GM23338 (cell line): Measurements from ENCODE around the gene GOLM1. TPM values are rescaled to one million over a fixed set of nuclear protein-coding genes. Genes with fewer than 3 reads are reported as not detected.
A peak's percentile ranks its signal among the peaks of the same experiment; 100 is the strongest.

Source experiments
- ATAC-seq: fragments of 200-7000 bp; cut with Tn5 transposase; 3 replicates; pipeline ENCODE4 v1.9.1; 2020
- DNase-seq: peaks from one replicate; pipeline ENCODE4 v3.0.0-alpha.2; 2015; ENCODE audit warnings: low spot score
- H2AFZ ChIP-seq: fragments of 200-600 bp; sonication (generic); 2 replicates; pipeline ENCODE4 v1.8.0; 2016; ENCODE audit warnings: antibody characterized with exemption, mild to moderate bottlenecking, moderate library complexity
- H3F3A ChIP-seq: fragments of 200-600 bp; sonication (generic); replicated peaks from 2 replicates; pipeline ENCODE4 v1.8.0; 2017; ENCODE audit warnings: antibody characterized with exemption, mixed run types, low read depth
- H3K27ac ChIP-seq: fragments of 200-600 bp; sonication (generic); 2 replicates; pipeline ENCODE4 v1.6.1; 2016; ENCODE audit warnings: low read depth
- H3K27me3 ChIP-seq: fragments of 200-600 bp; sonication (generic); 2 replicates; pipeline ENCODE4 v1.8.0; 2016; ENCODE audit warnings: mild to moderate bottlenecking, mixed run types, moderate library complexity; ENCODE audit not compliant: insufficient read depth
- H3K36me3 ChIP-seq: fragments of 200-600 bp; sonication (generic); 2 replicates; pipeline ENCODE4 v1.8.0; 2016; ENCODE audit warnings: mild to moderate bottlenecking; ENCODE audit not compliant: insufficient read depth
- H3K4me1 ChIP-seq: fragments of 200-600 bp; sonication (generic); 2 replicates; pipeline ENCODE4 v1.8.0; 2016; ENCODE audit warnings: mild to moderate bottlenecking, moderate library complexity; ENCODE audit not compliant: insufficient read depth
- H3K4me2 ChIP-seq: fragments of 200-600 bp; sonication (generic); 2 replicates; pipeline ENCODE4 v1.7.1; 2017; ENCODE audit warnings: mixed run types
- H3K4me3 ChIP-seq: fragments of 200-600 bp; sonication (generic); 2 replicates; pipeline ENCODE4 v1.6.1; 2016; ENCODE audit warnings: mixed run types
- H3K79me2 ChIP-seq: fragments of 200-600 bp; sonication (generic); replicated peaks from 2 replicates; pipeline ENCODE4 v1.8.0; 2017; ENCODE audit warnings: mild to moderate bottlenecking; ENCODE audit not compliant: insufficient read depth
- H3K9me2 ChIP-seq: fragments of 200-600 bp; sonication (generic); 2 replicates; pipeline ENCODE4 v1.8.0; 2017; ENCODE audit not compliant: insufficient read depth
- H4K20me1 ChIP-seq: fragments of 200-600 bp; sonication (generic); replicated peaks from 2 replicates; pipeline ENCODE4 v1.8.0; 2017; ENCODE audit warnings: mild to moderate bottlenecking; ENCODE audit not compliant: insufficient read depth
- H3K27ac Mint-ChIP-seq: 2 replicates; pipeline ENCODE4 v1.8.0; 2020; ENCODE audit warnings: inconsistent platforms, mild to moderate bottlenecking, moderate library complexity, mixed read lengths
- H3K27me3 Mint-ChIP-seq: 3 replicates; pipeline ENCODE4 v1.8.0; 2022; ENCODE audit warnings: low read depth, mild to moderate bottlenecking, moderate library complexity, mixed read lengths, inconsistent platforms; ENCODE audit not compliant: insufficient read depth, poor library complexity
- H3K36me3 Mint-ChIP-seq: 3 replicates; pipeline ENCODE4 v1.8.0; 2021; ENCODE audit warnings: low read depth, mild to moderate bottlenecking, inconsistent platforms, moderate library complexity, mixed read lengths
- H3K4me1 Mint-ChIP-seq: 3 replicates; pipeline ENCODE4 v1.8.0; 2020; ENCODE audit warnings: mild to moderate bottlenecking, inconsistent platforms, mixed read lengths
- H3K4me3 Mint-ChIP-seq: 3 replicates; pipeline ENCODE4 v1.8.0; 2021; ENCODE audit warnings: moderate library complexity, mild to moderate bottlenecking, inconsistent platforms, mixed read lengths
- H3K9me3 Mint-ChIP-seq: 3 replicates; pipeline ENCODE4 v1.8.0; 2020; ENCODE audit warnings: moderate library complexity, mild to moderate bottlenecking, inconsistent platforms, mixed read lengths
- CREB1 ChIP-seq: fragments of 250-450 bp; sonication (Bioruptor Pico); IDR thresholded peaks from 2 replicates; pipeline ENCODE4 v1.5.0; 2020; ENCODE audit warnings: low read depth, mild to moderate bottlenecking, moderate library complexity
- EZH2 ChIP-seq: fragments of 200-600 bp; sonication (generic); IDR thresholded peaks from one replicate; pipeline ENCODE4 v1.8.0; 2017; ENCODE audit warnings: antibody characterized with exemption, mild to moderate bottlenecking, low read depth; ENCODE audit not compliant: unreplicated experiment
- EZH2phosphoT487 ChIP-seq: fragments of 200-600 bp; sonication (generic); IDR thresholded peaks from one replicate; pipeline ENCODE4 v1.8.1; 2018; ENCODE audit warnings: antibody characterized with exemption; ENCODE audit not compliant: unreplicated experiment
- JUNB ChIP-seq: IDR thresholded peaks from one replicate; pipeline ENCODE4 v1.6.1; 2016; ENCODE audit warnings: antibody characterized with exemption; ENCODE audit not compliant: unreplicated experiment
- NANOG ChIP-seq: IDR thresholded peaks from 2 replicates; pipeline ENCODE4 v1.6.1; 2016; ENCODE audit warnings: antibody characterized with exemption, borderline replicate concordance
- POLR2AphosphoS5 ChIP-seq: IDR thresholded peaks from 2 replicates; pipeline ENCODE4 v1.6.1; 2016; ENCODE audit warnings: antibody characterized with exemption, low read depth
- ZNF114 ChIP-seq: fragments of 250-450 bp; sonication (Bioruptor Pico); IDR thresholded peaks from 2 replicates; pipeline ENCODE4 v1.5.0; 2020; ENCODE audit warnings: mild to moderate bottlenecking, moderate library complexity
- polyA plus RNA-seq: library from polyadenylated mRNA; unstranded; fragments of >200 nt; fragmentation: Nextera tagmentation; extraction: Ambion mirVana; gene quantifications from 2 replicates; pipeline ENCODE4 v1.2.1, GENCODE V29; 2016
- total RNA-seq: library from RNA; depleted of rRNA; stranded (reverse); fragments of >200 nt; shearing (Covaris generic); gene quantifications from 2 replicates; pipeline ENCODE4 v1.2.3, GENCODE V29; 2014
- TF ChIP-seq, protein P1 (sequence below): IDR thresholded peaks from one replicate; pipeline ENCODE4 v1.6.1; 2018; ENCODE audit warnings: antibody characterized with exemption; ENCODE audit not compliant: unreplicated experiment
- TF ChIP-seq, protein P2 (sequence below): IDR thresholded peaks from 2 replicates; pipeline ENCODE4 v1.6.1; 2016; ENCODE audit warnings: antibody characterized with exemption

The GOLM1 gene
- total and polyA plus RNA-seq, 2 experiments from 2014 or later, result 58.3 to 92.4 TPM

DNA sequence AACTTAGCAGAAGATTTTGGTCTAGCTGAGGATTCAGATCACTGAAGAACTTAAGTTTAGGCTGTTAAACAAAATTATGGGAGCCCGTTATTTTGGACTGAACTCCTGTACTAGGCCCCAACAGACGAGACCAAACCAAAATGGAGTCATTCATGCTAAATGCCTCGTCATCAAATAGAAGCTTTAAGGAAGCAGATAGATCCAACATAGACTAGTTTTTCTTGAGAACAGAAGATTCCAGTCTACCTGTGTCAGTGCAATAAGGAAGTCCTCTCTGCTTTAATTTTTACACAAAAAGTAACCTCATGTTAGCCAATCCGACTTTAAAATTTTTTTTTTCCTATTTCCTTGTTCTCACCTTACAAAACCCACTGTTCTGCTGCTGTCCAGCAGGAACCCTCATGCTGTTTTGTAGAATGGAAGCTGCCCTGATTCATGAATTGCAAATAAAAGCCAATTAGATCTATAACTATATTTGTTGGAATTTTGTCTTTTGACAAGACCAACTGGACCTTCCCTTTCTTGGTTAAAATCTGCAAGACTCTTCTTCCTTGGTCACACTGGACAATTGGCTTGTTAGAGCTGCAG is 29.0 kb upstream of the GOLM1 start (continued):
- TF ChIP-seq, protein P1, sequence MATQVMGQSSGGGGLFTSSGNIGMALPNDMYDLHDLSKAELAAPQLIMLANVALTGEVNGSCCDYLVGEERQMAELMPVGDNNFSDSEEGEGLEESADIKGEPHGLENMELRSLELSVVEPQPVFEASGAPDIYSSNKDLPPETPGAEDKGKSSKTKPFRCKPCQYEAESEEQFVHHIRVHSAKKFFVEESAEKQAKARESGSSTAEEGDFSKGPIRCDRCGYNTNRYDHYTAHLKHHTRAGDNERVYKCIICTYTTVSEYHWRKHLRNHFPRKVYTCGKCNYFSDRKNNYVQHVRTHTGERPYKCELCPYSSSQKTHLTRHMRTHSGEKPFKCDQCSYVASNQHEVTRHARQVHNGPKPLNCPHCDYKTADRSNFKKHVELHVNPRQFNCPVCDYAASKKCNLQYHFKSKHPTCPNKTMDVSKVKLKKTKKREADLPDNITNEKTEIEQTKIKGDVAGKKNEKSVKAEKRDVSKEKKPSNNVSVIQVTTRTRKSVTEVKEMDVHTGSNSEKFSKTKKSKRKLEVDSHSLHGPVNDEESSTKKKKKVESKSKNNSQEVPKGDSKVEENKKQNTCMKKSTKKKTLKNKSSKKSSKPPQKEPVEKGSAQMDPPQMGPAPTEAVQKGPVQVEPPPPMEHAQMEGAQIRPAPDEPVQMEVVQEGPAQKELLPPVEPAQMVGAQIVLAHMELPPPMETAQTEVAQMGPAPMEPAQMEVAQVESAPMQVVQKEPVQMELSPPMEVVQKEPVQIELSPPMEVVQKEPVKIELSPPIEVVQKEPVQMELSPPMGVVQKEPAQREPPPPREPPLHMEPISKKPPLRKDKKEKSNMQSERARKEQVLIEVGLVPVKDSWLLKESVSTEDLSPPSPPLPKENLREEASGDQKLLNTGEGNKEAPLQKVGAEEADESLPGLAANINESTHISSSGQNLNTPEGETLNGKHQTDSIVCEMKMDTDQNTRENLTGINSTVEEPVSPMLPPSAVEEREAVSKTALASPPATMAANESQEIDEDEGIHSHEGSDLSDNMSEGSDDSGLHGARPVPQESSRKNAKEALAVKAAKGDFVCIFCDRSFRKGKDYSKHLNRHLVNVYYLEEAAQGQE, result no peak
- no peak for TF ChIP-seq EZH2

DNA sequence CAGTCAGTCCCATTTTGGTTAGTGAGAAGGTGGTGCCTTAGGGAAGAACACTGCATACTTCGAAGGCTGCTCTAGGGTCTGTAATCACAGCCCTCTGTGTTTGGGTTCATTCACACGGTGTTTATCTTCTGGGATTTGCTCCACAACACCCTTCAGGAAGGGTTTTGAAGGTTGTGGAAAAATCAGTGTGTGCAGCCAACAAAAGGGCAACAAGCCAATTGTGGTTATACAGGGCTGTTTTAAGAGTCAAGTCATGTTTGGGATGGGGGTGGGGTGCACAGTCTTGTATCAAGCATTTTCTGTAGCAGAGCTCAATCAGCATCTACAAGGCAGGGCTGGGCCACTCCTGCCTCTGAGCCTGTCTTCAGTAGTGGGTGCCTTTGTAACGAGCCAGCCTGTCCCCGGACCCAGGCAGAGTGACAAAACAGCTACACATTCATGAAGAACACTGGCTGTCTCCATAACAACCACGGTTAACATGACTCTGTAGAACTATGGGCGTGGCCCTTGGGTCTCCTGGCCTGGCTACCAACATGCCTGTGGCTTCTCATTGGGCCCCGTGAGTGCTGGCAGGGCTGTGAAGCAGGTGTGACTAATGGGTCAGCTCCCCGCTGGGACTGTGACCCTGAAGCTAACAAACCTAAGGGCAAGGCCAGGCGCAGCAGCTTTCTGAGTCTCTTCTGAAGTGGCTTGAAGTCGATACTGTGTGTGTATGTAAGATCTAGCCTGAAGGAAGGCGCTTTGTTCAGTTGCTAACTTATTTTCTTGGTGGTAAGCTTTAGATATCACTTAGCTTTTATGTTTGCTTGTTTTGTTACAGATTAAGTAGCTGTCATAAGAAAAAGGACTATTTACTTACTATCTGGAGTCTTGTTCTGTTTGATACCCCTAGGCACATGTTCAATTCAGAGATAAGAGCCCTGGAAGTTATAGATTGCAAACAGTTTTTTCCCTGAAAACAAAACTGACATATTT is 27.9 kb upstream of the GOLM1 start:
- no peaks in the 10 kb centered on the region for H3K9me3 Mint-ChIP-seq

More for the DNA sequence above, 27.9 kb upstream of the GOLM1 start:
- H2AFZ ChIP-seq, result peak overlapping the region; percentile 7; the same call in 1 of the 2 replicates
- peak; percentile 94 for DNase-seq
- no peak overlapping the region for H3K4me3 ChIP-seq
- no peaks in the 10 kb centered on the region for H3K36me3 ChIP-seq
- H3K4me1 ChIP-seq, result peaks cover 16% of the 10 kb centered on the region
- H3K9me2 ChIP-seq, result 0 out of 2 replicates have a peak, but pooled peaks cover 9% of the 10 kb centered on the region
- H3K27ac ChIP-seq, result peak overlapping the region; percentile 47; the same call in 1 of the 2 replicates
- Mint-ChIP-seq H3K4me1 (peaks cover 46% of the 10 kb centered on the region), H3K36me3 (no peaks in the 10 kb centered on the region), H3K27ac (peak overlapping the region; percentile 70), H3K27me3 (peaks cover 7% of the 10 kb centered on the region), H3K4me3 (no peak overlapping the region)
- no peak overlapping the region; the same call in 1 of the 2 replicates for H3K4me2 ChIP-seq
- H4K20me1 ChIP-seq, result no peaks in the 10 kb centered on the region
- ATAC-seq, result peak; percentile 97
- H3F3A ChIP-seq, result no peaks in the 10 kb centered on the region
- H3K27me3 ChIP-seq, result no peaks in the 10 kb centered on the region
- TF ChIP-seq EZH2 (no peak), NANOG (no peak), JUNB (no peak), EZH2phosphoT487 (no peak), ZNF114 (CRISPR knock-in tag) (no peak), POLR2AphosphoS5 (no peak), CREB1 (CRISPR knock-in tag) (no peak)
- TF ChIP-seq, protein P1, result no peak
- TF ChIP-seq, protein P2, sequence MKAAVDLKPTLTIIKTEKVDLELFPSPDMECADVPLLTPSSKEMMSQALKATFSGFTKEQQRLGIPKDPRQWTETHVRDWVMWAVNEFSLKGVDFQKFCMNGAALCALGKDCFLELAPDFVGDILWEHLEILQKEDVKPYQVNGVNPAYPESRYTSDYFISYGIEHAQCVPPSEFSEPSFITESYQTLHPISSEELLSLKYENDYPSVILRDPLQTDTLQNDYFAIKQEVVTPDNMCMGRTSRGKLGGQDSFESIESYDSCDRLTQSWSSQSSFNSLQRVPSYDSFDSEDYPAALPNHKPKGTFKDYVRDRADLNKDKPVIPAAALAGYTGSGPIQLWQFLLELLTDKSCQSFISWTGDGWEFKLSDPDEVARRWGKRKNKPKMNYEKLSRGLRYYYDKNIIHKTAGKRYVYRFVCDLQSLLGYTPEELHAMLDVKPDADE, result no peak
- H3K79me2 ChIP-seq, result no peaks in the 10 kb centered on the region
